GM12872 (cell line): ENCODE measurements around the gene RAET1G.

ENCODE experiments used
- CTCF ChIP-seq: IDR thresholded peaks from 3 replicates; pipeline ENCODE4 v1.5.1; 2011; ENCODE audit warnings: low read depth, mild to moderate bottlenecking, low read length, moderate library complexity; ENCODE audit not compliant: insufficient read depth

The RAET1G gene

GRCh38 chr6:149948616-149949015, 25.7 kb upstream of the RAET1G start:
- TF ChIP-seq CTCF, result no peak

- no peak for TF ChIP-seq CTCF
These were observed 25.1 kb upstream of the RAET1G start for GRCh38 chr6:149948011-149948410.

- TF ChIP-seq CTCF, result no peak
These were observed 19.5 kb upstream of the RAET1G start for GRCh38 chr6:149942461-149942829.

- no peak for TF ChIP-seq CTCF
These were observed 18.9 kb upstream of the RAET1G start, which contains the start of gene ULBP2 for GRCh38 chr6:149941583-149942460. ULBP2 (plus strand) TSS chr6:149942014; CDS start chr6:149942073, 59 bp downstream.

- no peak for TF ChIP-seq CTCF
These were observed 17.7 kb upstream of the RAET1G start for GRCh38 chr6:149940672-149940982.

GRCh38 chr6:149939909-149940671, 17.2 kb upstream of the RAET1G start:
- TF ChIP-seq CTCF, result no peak

GRCh38 chr6:149939356-149939648, 16.4 kb upstream of the RAET1G start:
- TF ChIP-seq CTCF, result no peak
